Small intestine (tissue), 7 donors: ENCODE data around the gene C1orf210. TPM values are rescaled to one million over a fixed set of nuclear protein-coding genes. Genes with fewer than 3 reads are reported as not detected.

Source experiments
- DNase-seq, 2 donors: peaks; one replicate each; pipeline versions ENCODE4 v3.0.0 to v3.0.0-alpha.2; 2013
- FAIRE-seq: peaks from 2 replicates; lab custom pipeline; 2012; peaks lifted over from hg19 to GRCh38; lab: Jason Lieb, UNC
- H3K27ac ChIP-seq, 3 donors: one replicate each; pipeline ENCODE4 v1.5.1; 2013; ENCODE audit warnings: low read length in 2 of 3, mild to moderate bottlenecking in 2 of 3, control low read depth in 1 of 3, inconsistent platforms in 1 of 3, low read depth in 1 of 3, moderate library complexity in 1 of 3
- H3K27me3 ChIP-seq, 3 donors: one replicate each; pipeline ENCODE4 v1.6.1; 2013; ENCODE audit warnings: low read length in 3 of 3, inconsistent platforms in 1 of 3; ENCODE audit not compliant: control insufficient read depth in 3 of 3, insufficient read depth in 3 of 3
- H3K36me3 ChIP-seq, 3 donors: one replicate each; pipeline ENCODE4 v1.6.1; 2013; ENCODE audit warnings: low read length in 3 of 3, inconsistent platforms in 1 of 3, low read depth in 1 of 3, mild to moderate bottlenecking in 1 of 3, moderate library complexity in 1 of 3; ENCODE audit not compliant: control insufficient read depth in 3 of 3, insufficient read depth in 2 of 3
- H3K4me1 ChIP-seq, 3 donors: one replicate each; pipeline ENCODE4 v1.6.1; 2013; ENCODE audit warnings: low read length in 2 of 3, inconsistent platforms in 1 of 3, low read depth in 1 of 3, mild to moderate bottlenecking in 1 of 3, moderate library complexity in 1 of 3; ENCODE audit not compliant: control insufficient read depth in 3 of 3, insufficient read depth in 2 of 3
- H3K4me3 ChIP-seq, 3 donors: one replicate each; pipeline ENCODE4 v1.5.1; 2013; ENCODE audit warnings: low read length in 3 of 3, control low read depth in 1 of 3, inconsistent platforms in 1 of 3, low read depth in 1 of 3, mild to moderate bottlenecking in 1 of 3, moderate library complexity in 1 of 3
- H3K9me3 ChIP-seq, 2 donors: one replicate each; pipeline ENCODE4 v1.6.1; 2013; ENCODE audit warnings: low read depth in 1 of 2, low read length in 1 of 2; ENCODE audit not compliant: control insufficient read depth in 2 of 2, insufficient read depth in 1 of 2
- WGBS, 3 donors: extraction: QIAGEN DNeasy Blood & Tissue Kit; methylation state at CpG; one replicate each; pipeline ENCODE4 v1.1.7; 2013; 5-methylcytosine and 5-hydroxymethylcytosine counted together
- polyA plus RNA-seq, 4 donors: library from polyadenylated mRNA; stranded (reverse) in 3 of 4; unstranded in 1 of 4; fragments of 200-250 nt in 3 of 4; fragments of 120-200 nt in 1 of 4; gene quantifications; one replicate each; pipeline versions ENCODE4 v1.2.1 to v1.2.3, GENCODE V29; 2013
- donor health status: healthy with polysubstance abuse.
- donor health status: control.
- donor health status: control.
- donor health status: Bipolar disorder and iron deficiency.
- donor health status: healthy.

The C1orf210 gene
- polyA plus RNA-seq, 4 donors, result 24.7 to 69.8 (median 55.9) TPM

GRCh38 chr1:43237121-43237520 is 48.3 kb downstream of the C1orf210 start:
- peaks cover 0 to 8% (median 1%) of the 10 kb centered on the region in 3 donors for H3K4me1 ChIP-seq
- no peaks in the 10 kb centered on the region for H3K9me3 ChIP-seq
- DNase-seq (no peak), FAIRE-seq (no peak)
- no peak overlapping the region for H3K4me3 ChIP-seq
- WGBS, 3 donors, result 65 to 78% (median 74%) methylated on average over 1 of the region's 1 CpG
- no peak overlapping the region for H3K27ac ChIP-seq
- no peaks in the 10 kb centered on the region for H3K36me3 ChIP-seq
- H3K27me3 ChIP-seq, result no peaks in the 10 kb centered on the region

GRCh38 chr1:43235451-43236121 is 49.8 kb downstream of the C1orf210 start:
- no peak for DNase-seq

GRCh38 chr1:43235040-43235439 is 50.3 kb downstream of the C1orf210 start:
- 28 to 63% (median 49%) methylated on average over 8 of the region's 8 CpGs for WGBS, 3 donors
- H3K4me3 ChIP-seq, result no peak overlapping the region
- DNase-seq (no peak), FAIRE-seq (no peak)
- no peaks in the 10 kb centered on the region for H3K27me3 ChIP-seq
- no peaks in the 10 kb centered on the region for H3K9me3 ChIP-seq
- H3K36me3 ChIP-seq, result no peaks in the 10 kb centered on the region
- no peak overlapping the region for H3K27ac ChIP-seq
- peaks cover 0 to 8% (median 1%) of the 10 kb centered on the region in 3 donors for H3K4me1 ChIP-seq

More at GRCh38 chr1:43235451-43236121, 49.8 kb downstream of the C1orf210 start:
- FAIRE-seq, result no peak
- Histone ChIP-seq H3K27ac (no peak overlapping the region), H3K36me3 (no peaks in the 10 kb centered on the region), H3K9me3 (no peaks in the 10 kb centered on the region), H3K4me3 (no peak overlapping the region), H3K4me1 (peaks cover 0 to 8% (median 1%) of the 10 kb centered on the region in 3 donors), H3K27me3 (no peaks in the 10 kb centered on the region)
- 37 to 69% (median 56%) methylated on average over 9 of the region's 9 CpGs for WGBS, 3 donors

- FAIRE-seq, result no peak
- no peak overlapping the region for H3K27ac ChIP-seq
- 95 to 96% (median 95%) methylated on average over 16 to 17 of the region's 17 CpGs for WGBS, 3 donors
Observed at GRCh38 chr1:43234267-43234666, 51.1 kb downstream of the C1orf210 start.

GRCh38 chr1:43233631-43234030 is 51.8 kb downstream of the C1orf210 start:
- Histone ChIP-seq H3K4me1 (peaks cover 0 to 8% (median under 1%) of the 10 kb centered on the region in 3 donors), H3K4me3 (no peak overlapping the region), H3K27me3 (no peaks in the 10 kb centered on the region), H3K9me3 (no peaks in the 10 kb centered on the region), H3K27ac (no peak overlapping the region), H3K36me3 (no peaks in the 10 kb centered on the region)
- no peak for FAIRE-seq
- DNase-seq, result no peak
- 87 to 92% (median 90%) methylated on average over 5 of the region's 5 CpGs for WGBS, 3 donors

More at GRCh38 chr1:43234267-43234666, 51.1 kb downstream of the C1orf210 start:
- Histone ChIP-seq H3K4me3 (no peak overlapping the region), H3K36me3 (no peaks in the 10 kb centered on the region), H3K4me1 (peaks cover 0 to 8% (median 1%) of the 10 kb centered on the region in 3 donors), H3K9me3 (no peaks in the 10 kb centered on the region), H3K27me3 (no peaks in the 10 kb centered on the region)
- DNase-seq, result no peak

GRCh38 chr1:43232482-43232881 is 52.9 kb downstream of the C1orf210 start:
- DNase-seq (no peak), FAIRE-seq (no peak)
- 87 to 96% (median 91%) methylated on average over 4 of the region's 4 CpGs for WGBS, 3 donors
- Histone ChIP-seq H3K27me3 (no peaks in the 10 kb centered on the region), H3K36me3 (no peaks in the 10 kb centered on the region), H3K4me3 (no peak overlapping the region), H3K27ac (no peak overlapping the region), H3K4me1 (peaks cover 0 to 5% (median 0%) of the 10 kb centered on the region in 3 donors), H3K9me3 (no peaks in the 10 kb centered on the region)

GRCh38 chr1:43232074-43232473 is 53.3 kb downstream of the C1orf210 start:
- peaks cover 0 to 7% (median 0%) of the 10 kb centered on the region in 3 donors for H3K4me1 ChIP-seq
- H3K4me3 ChIP-seq, result no peak overlapping the region
- FAIRE-seq, result no peak
- no peaks in the 10 kb centered on the region for H3K27me3 ChIP-seq
- H3K27ac ChIP-seq, result no peak overlapping the region
- H3K9me3 ChIP-seq, result no peaks in the 10 kb centered on the region
- no peaks in the 10 kb centered on the region for H3K36me3 ChIP-seq
- 40 to 60% (median 40%) methylated on average over 4 of the region's 4 CpGs for WGBS, 3 donors
- no peak for DNase-seq
